ENCODE results near the gene SC5D. TPM values are rescaled to one million over a fixed set of nuclear protein-coding genes. Genes with fewer than 3 reads are reported as not detected.

SC5D gene
- total RNA-seq, 1 donor from 2014 or later: 18.0 TPM

DNA sequence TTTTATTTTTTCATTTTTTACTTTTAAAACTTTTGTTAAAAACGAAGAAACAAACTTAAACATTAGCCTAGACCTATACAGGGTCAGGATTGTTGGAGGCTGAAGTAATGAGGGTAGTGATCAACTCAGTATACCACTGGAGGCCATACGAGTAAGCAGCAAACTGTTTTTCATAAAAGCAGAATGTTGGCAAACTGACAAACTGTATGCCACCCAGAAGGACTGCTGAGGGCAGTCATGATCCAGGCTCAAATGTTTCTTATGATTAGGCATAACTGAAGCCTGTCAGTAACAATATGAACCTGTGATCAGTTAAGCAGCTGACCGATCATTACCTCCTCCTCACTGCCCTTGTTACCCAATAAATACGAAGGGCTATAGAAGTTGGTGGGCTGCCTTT is 10.2 kb upstream of the SC5D start:
- no peak for ATAC-seq (ENCODE audit: poor library complexity)
- no peak for DNase-seq
- intact Hi-C loops (cut with DNase I): no loop called here

DNA sequence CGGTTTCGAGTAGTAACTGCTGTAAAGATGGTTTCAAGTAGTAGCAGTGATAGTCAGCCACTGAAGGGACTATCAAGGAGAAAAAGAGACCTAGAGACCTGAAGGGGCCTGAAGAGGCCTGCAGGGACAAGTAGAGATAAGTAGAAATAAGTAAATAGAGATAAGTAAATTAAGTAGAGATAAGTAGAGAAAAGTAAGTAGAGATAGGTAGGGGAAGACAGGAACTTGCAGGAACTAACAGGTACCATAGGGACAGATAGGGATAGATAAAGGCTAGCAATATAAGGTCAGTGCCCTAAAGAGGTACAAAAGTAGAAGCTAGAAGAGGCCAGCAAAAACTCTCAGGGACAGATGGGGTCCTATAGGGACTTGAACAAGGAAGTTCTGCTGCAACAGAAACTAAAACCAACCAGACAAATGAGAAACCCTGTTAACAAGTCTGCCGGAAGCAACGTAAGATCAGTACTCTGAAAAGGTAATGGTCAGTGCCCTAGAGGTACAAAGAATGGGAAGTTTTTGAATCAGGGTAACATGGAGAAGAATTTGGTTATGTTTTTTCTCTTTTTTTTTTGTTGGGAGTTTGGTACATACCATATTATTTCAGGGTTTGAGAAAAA is 9.6 kb upstream of the SC5D start:
- no peak for DNase-seq
- ATAC-seq (ENCODE audit: poor library complexity): no peak
- intact Hi-C loops (cut with DNase I): no loop called here

DNA sequence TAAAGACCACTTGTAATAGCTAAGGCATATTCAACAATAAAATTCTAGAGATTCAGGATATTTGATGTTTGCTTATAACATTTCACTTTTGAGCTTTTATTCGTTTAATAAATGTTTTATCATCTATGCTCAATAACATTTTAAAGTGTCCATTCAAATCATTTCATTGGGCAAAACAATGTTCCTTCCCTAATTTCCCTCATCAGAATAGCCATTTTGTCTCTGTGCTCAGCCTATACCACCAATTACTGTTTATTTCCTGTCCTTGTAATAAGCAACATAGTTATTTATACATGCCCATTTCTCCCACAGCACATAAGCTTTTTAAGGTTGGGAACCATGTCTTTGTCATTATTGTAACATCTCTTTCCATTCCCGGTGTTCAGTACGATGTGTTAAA is 1.3 kb upstream of the SC5D start:
- intact Hi-C loops (cut with DNase I): no loop called here
- DNase-seq (no peak), ATAC-seq (ENCODE audit: poor library complexity) (no peak)

DNA sequence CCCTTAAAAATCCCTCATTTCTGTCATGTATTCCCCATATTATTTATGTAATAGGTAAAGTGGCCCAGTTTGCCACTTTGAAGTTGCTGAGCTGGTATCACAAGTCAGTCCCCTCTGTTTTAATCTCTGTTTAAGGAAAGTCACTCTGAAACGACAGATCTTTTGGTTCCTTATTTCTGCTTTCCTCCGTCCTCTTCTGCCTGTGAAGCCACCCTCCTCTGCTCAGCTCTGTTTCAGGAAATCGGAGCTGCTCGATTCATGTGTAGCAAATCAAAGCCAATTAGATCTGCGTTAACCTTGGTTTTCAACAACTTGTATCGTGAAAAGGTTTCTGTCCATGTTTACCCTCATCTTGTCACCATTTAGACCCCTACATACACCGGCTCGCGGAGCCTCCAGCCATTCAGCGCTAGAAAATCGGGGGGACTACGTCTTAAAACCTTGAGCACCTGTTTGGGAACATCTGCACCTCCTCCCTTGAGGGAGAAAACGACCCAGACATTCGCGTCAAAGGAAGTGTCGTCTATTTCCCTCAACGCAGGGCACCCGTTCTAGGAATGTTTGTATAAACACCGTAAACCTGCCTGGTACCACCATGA is 576 bp upstream of the SC5D start:
- DNase-seq: no peak
- intact Hi-C loops (cut with DNase I): no loop called here
- ATAC-seq (ENCODE audit: poor library complexity): peak; percentile 21

DNA sequence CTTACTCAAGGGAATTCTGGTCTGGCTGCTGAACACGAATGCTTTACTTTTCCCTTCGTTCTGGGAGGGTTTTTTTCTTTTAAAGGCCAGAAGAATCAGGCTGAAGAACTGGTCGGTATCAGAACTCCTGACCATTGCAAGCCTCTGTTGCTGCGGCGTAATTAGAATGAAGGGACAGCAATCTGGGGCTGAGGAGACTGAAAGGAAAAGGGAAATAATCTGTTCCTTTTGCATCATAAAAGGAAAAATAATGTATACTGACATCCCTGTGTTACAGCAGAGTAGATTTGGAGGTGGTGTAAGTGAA is 670 bp downstream of the SC5D start:
- intact Hi-C loops (cut with DNase I): no loop called here
- peak; percentile 7 for ATAC-seq (ENCODE audit: poor library complexity)
- DNase-seq: no peak

DNA sequence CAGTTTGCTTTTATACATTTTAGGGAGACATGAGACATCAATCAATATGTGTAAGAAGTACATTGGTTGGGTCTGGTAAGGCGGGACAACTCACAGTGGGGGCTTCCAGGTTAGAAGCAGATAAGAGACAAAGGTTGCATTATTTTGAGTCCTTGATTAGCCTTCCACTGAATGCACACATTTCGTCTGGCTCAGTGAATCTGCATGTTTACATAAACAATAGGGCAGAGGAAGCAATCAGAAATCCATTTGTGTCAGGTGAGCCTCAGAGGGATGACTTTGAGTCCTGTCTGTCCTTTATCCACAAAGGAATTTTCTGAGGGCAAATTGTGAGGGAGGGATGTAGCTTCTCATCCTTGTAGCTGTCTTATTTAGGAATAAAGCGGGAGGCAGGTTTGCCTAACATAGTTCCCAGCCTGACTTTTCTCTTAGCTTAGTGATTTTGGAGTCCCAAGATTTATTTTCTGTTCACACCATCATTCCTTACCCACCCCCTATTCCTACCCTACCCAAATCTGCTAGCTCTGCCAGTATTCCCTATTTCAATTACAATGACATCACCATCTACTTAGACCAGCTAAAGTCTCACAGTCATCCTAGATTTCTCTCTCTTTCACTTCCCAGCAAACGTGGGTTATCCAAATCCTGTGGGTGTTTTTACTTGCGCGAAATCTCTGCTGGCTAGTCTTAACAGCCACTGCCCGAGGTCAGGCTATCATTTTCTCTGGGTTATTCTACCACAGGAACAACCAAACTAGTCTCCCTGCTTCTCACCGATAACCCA is 2.9 kb downstream of the SC5D start:
- intact Hi-C loops (cut with DNase I): no loop called here
- ATAC-seq (ENCODE audit: poor library complexity) (no peak), DNase-seq (no peak)

DNA sequence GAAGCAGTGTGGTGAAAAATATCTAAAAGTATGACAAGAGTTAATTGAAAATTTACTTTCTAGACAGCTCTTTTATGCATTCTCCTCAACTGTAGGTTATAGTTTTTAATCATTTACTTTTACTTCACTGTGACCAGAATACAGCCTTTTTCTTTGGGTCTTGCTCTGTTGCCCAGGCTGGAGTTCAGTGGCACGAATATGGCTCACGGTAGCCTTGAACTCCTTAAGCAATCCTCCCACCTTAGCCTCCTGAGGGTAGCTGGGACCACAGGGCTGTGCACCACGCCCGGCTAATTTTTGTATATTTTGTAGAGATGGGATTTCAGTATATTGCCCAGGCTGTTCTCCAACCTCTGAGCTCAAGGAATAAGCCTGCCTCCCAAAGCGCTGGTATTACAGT is 5.3 kb downstream of the SC5D start:
- no peak for ATAC-seq (ENCODE audit: poor library complexity)
- DNase-seq: no peak
- intact Hi-C loops (cut with DNase I): no loop called here

DNA sequence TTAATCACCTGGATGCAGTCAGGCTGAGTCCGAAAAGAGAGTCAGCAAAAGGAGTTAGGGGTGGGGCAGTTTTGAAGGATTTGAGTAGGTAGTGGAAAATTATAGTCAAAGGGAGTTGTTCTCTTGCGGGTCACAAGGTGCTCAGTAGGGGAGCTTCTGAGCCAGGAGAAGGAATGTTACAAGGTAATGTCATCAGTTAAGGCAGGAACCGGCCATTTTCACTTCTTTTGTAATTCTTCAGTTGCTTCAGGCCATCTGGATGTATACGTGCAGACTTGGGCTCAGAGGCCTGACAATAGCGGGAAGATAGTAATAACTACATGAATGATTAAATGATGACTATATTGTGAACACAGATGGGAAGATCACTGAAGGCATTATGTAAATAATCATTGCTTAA is 6.2 kb downstream of the SC5D start:
- no peak for ATAC-seq (ENCODE audit: poor library complexity)
- DNase-seq: no peak
- intact Hi-C loops (cut with DNase I): no loop called here

DNA sequence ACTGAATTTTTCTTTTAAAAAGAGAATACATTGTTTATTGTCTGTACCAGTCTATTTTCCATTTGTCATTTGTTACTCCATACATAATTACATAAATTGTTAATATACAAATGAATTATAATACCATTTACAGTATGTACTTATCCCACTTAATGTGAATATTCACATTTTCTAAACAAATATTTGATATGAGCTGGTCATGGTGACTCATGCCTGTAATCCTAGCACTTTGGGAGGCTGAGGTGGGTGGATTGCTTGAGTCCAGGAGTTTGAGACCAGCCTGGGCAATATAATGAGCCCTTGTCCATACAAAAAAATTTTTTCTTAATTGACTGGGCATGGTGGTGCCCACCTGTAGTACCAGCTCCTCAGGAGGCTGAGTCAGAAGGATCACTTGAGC is 6.8 kb downstream of the SC5D start:
- intact Hi-C loops (cut with DNase I): no loop called here
- DNase-seq (no peak), ATAC-seq (ENCODE audit: poor library complexity) (no peak)

DNA sequence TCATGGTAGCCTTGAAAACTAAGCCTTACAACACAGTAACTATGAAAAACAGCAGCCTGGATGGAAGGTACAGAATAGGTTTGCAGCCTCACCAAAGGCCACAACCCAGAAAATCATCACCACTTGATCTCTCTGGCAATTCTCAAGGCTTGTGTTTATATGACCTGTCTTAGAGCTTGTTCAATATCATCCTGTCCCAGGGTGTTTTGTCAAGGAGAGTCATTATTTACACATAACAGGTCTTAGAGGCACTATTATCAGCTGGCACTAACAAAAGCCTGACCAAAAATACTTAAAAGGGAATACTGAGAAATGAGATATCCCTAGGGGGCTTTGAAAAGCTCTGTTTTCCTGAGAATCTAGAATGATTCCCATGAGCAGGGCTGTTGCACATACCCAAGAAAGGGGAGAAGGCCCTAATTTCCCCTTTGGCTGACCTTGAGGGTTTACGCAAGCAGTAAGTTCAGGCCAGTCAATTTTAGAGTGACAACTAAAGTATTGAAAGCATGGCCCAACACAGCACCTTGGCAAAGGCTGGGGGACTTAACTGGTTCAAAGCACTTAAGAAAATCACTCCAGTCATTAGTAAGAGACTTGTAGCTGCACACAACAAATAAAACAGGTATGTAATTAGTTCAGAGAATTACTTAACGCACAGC is 7.9 kb downstream of the SC5D start:
- intact Hi-C loops (cut with DNase I): no loop called here
- DNase-seq: peak; percentile 45
- peak; percentile 88 for ATAC-seq (ENCODE audit: poor library complexity)

DNA sequence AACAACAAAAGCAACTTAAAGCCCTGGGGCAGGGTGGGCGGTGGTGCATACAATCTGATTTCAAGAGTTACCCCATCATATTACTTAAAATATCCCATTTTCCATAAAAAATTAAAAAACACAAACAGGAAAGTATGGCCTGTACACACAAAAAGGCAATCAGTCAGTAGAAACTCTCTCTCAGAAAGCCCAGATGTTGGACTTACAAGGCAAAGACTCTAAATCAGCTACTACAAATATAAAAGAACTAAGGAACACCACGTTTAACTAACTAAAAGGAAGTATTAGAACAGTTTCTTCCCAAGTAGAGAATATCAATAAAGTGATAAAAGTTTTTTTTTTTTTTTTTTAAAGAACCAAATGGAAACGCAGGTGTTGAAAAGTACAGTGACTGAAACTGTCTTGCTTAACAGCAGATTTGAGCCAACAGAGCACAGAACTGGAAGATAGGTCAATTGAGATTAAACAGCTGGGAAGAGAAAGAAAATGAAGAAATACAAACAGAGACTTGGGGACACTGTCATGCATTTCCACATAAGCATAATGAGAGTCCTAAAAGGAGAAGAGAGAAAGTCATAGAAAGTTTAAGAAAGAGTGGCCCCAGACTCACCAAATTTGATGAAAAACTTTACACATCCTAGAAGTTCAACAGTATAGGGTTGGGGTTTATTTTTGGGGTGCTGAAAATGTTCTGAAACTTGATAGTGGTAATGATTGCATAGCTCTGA is 8.6 kb downstream of the SC5D start:
- ATAC-seq (ENCODE audit: poor library complexity) (peak; percentile 81), DNase-seq (no peak)
- intact Hi-C loops (cut with DNase I): no loop called here

DNA sequence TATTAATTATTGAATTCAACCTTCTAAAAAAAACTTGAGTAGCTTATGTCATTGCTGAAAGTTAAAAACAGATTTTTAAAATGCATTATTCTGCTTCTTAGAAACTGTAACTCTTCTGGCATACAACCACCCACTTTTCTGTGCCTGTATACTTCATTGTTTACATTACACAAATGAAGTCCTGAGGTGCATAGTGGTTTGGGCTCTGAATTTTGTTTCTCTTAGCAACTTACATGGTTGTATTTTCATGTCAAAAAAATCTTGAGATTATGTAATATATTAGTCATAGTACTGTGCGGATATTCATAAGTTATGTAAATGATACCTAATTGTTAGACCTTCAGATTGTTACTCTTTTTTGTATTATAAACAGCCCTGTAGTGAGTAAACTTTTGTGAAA is 12.2 kb downstream of the SC5D start:
- intact Hi-C loops (cut with DNase I): no loop called here
- no peak for ATAC-seq (ENCODE audit: poor library complexity)
- DNase-seq: no peak

DNA sequence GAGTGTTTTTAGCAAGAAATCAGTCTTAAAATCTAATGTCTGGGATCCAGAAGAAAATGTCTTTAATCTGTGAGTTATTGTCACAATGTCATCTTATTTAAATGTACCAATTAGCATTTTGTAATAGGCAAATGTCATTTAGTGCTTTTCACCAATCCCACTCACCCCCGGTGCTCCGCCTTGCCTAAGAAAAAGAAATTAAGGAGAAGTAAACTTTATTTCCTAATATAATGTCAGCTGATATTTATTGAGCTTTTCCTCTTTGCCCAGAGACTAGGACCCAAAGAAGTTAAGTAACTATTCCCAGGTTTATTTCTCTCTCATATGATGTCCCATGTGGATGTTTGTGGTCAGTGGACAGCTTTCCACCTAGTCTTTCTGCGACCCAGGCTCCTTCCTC is 16.2 kb downstream of the SC5D start:
- DNase-seq: no peak
- intact Hi-C loops (cut with DNase I): no loop called here
- no peak for ATAC-seq (ENCODE audit: poor library complexity)

DNA sequence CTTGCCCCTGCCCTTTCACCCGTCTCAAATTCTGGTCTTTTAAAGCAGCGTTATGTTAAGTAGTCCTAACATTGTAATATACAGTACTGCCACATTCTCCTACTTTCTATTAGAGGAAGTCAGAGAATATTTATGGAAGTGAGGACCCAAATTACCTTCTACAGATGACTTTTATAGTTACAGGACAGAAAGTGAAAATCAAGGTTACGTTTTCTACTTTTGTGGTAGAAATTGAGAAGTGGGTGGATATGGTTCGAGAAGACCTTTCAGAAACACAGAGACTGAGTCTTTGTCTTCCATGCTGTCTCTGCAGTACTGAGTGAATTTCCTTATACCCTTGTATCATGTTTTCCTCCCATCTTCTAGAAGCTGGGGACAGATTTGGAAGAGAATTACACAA is 17.1 kb downstream of the SC5D start:
- intact Hi-C loops (cut with DNase I): no loop called here
- DNase-seq (no peak), ATAC-seq (ENCODE audit: poor library complexity) (no peak)

DNA sequence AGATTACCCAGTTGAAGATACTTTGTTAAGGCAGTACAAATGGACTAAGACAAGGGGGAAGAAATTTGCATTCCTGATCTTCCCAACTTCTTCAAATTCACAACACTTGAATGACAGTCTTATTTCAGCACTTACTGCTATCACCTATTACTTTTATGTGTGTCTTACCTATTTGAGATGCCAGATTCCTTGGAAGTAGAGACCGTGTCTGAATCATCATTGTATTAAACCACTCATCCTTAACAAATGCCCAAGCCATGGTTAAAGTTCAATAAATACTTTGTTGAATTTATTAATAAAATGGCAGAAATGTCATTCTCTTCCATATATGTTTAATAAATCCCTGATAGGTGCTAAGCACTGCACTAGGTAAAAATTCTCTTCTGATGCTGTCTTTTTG is 18.3 kb downstream of the SC5D start:
- ATAC-seq (ENCODE audit: poor library complexity): no peak
- no peak for DNase-seq
- intact Hi-C loops (cut with DNase I): no loop called here

DNA sequence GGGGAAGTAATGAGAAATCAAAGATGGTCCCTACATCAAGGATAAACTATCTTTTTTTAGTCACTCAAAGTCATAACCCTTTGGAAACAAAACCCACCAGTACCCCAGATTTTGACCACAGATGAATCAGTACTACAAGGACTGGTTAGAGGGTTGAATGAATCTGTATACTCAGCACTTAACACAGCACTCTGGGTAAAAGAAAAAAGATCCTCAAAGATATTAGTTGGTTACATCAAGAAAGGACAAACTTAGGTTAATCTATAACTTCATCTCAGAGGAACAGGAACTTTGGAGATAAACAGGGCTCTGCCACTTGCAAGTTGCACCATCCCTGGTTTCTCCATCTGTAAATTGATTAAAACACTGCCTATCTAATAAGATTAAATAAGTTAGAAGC is 18.8 kb downstream of the SC5D start:
- no peak for ATAC-seq (ENCODE audit: poor library complexity)
- DNase-seq: no peak
- intact Hi-C loops (cut with DNase I): no loop called here

DNA sequence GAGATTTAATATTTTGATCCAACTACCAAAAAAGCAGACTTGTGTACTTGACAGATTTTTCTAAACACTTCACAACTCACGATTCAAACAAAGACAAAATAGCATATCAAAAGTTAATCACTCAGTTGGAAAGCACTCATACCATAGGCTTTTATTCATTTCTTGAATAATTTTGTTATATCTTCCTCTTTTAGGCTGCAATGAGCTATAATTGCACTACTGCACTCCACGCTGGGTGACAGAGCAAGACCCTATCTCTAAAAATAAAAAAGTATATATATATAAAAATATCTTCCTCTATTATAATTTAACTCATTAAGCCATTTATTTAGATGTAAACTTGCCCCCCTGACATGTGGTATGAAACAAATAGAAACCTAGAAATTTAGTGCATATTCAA is 19.9 kb downstream of the SC5D start:
- DNase-seq: no peak
- intact Hi-C loops (cut with DNase I): no loop called here
- no peak for ATAC-seq (ENCODE audit: poor library complexity)

DNA sequence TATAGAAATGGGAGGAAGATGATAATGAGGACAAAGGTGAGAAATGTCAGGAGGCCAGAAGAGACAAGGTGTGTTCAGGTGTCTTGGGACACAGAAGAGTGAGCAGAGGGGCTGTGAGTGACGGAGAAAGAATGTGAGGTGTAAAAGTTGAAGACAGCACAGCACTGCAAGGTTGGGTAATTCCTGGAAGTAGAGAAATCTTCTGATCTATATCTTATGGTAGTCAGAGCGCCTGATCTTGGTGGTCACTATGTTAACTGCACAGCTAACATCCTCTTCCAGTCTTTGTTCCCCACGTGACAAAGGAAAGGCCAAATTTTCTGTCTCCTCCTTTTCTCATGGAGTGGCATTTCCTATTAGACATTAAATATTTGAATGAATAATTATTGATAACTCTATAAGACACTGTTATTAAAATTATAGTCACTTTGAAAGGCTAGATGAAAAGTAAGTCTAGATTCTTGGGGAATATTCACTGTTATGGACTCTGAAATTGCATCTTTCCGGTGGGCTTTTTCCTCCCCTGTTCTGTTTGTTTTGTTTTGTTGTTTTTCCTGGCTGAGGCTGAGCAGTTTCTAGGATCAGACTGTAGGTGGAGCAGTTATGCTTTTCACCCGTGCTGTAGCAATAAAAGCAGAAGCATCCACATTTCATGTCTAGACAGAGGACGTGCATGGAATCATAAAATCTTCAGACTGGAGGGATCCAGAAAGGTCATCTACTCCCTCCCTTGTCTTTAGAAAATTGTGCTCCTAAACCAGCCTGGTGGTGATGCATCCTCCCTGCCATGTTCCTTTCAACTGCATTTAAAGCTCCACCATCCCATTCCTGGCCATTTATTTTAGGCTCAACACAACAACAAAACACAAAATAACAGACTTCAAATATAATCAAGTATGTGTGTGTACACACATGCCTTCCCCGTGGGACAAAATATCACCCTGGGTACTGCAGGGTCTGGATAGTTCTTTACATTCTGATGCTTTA is 26.6 kb downstream of the SC5D start:
- intact Hi-C loops (cut with DNase I): no loop called here
- no peak for DNase-seq
- ATAC-seq (ENCODE audit: poor library complexity): peak; percentile 81
